DOHH2 (cell line): ENCODE data around the gene WNT2B.

Experiments
- H3F3A ChIP-seq: fragments of 200-600 bp; sonication (generic), shearing (Covaris generic); 2 replicates; pipeline ENCODE4 v1.6.0; 2016; ENCODE audit warnings: antibody characterized with exemption, mild to moderate bottlenecking; ENCODE audit not compliant: control insufficient read depth, insufficient read depth
- H3K27ac ChIP-seq: fragments of 200-600 bp; sonication (generic); 2 replicates; pipeline ENCODE4 v1.5.1; 2014; ENCODE audit warnings: low read depth, mild to moderate bottlenecking, low read length, moderate library complexity
- H3K27me3 ChIP-seq: fragments of 200-600 bp; sonication (generic); 2 replicates; pipeline ENCODE4 v1.6.1; 2014; ENCODE audit warnings: mild to moderate bottlenecking, low read length, mixed read lengths; ENCODE audit not compliant: control insufficient read depth
- H3K36me3 ChIP-seq: fragments of 200-600 bp; sonication (generic); 2 replicates; pipeline ENCODE4 v1.6.1; 2014; ENCODE audit warnings: mild to moderate bottlenecking, low read length, moderate library complexity, mixed read lengths; ENCODE audit not compliant: control insufficient read depth
- H3K4me1 ChIP-seq: fragments of 200-600 bp; sonication (generic); 2 replicates; pipeline ENCODE4 v1.6.1; 2014; ENCODE audit warnings: mild to moderate bottlenecking, low read length, mixed read lengths; ENCODE audit not compliant: control insufficient read depth
- H3K4me2 ChIP-seq: fragments of 200-600 bp; sonication (generic); 2 replicates; pipeline ENCODE4 v1.6.0; 2014; ENCODE audit warnings: mild to moderate bottlenecking, low read length, moderate library complexity
- H3K4me3 ChIP-seq: fragments of 200-600 bp; sonication (generic); 2 replicates; pipeline ENCODE4 v1.5.1; 2014; ENCODE audit warnings: mild to moderate bottlenecking, low read length, mixed read lengths
- H3K79me2 ChIP-seq: fragments of 200-600 bp; sonication (generic); 2 replicates; pipeline ENCODE4 v1.6.1; 2014; ENCODE audit warnings: mild to moderate bottlenecking, low read length, mixed read lengths; ENCODE audit not compliant: control insufficient read depth
- H3K9me2 ChIP-seq: fragments of 200-600 bp; sonication (generic); replicated peaks from 2 replicates; pipeline ENCODE4 v1.6.1; 2014; ENCODE audit warnings: mild to moderate bottlenecking, low read length, mixed read lengths; ENCODE audit not compliant: control insufficient read depth
- H3K9me3 ChIP-seq: fragments of 200-600 bp; sonication (generic); 2 replicates; pipeline ENCODE4 v1.6.1; 2014; ENCODE audit warnings: antibody characterized with exemption, low read length, mixed read lengths; ENCODE audit not compliant: control insufficient read depth, insufficient read depth
- H4K20me1 ChIP-seq: fragments of 200-600 bp; sonication (generic); 2 replicates; pipeline ENCODE4 v1.6.0; 2014; ENCODE audit warnings: low read depth, mild to moderate bottlenecking, antibody characterized with exemption, low read length, moderate library complexity; ENCODE audit not compliant: control insufficient read depth, insufficient read depth
- CTCF ChIP-seq: fragments of 200-600 bp; sonication (generic); IDR thresholded peaks from one replicate; pipeline ENCODE4 v1.5.1; 2014; ENCODE audit warnings: antibody characterized with exemption, mild to moderate bottlenecking, low read depth, low read length; ENCODE audit not compliant: poor library complexity, severe bottlenecking
- EZH2phosphoT487 ChIP-seq: fragments of 200-600 bp; sonication (generic); IDR thresholded peaks from 2 replicates; pipeline ENCODE4 v1.6.1; 2017; ENCODE audit warnings: borderline replicate concordance, mild to moderate bottlenecking, antibody characterized with exemption, low read length, moderate library complexity, mixed read lengths

WNT2B gene

GRCh38 chr1:112507921-112508277 is 866 bp upstream of the WNT2B start:
- no peak for TF ChIP-seq CTCF
- no peak for TF ChIP-seq EZH2phosphoT487
- peaks cover 18% of the 10 kb centered on the region for H3F3A ChIP-seq
- H3K4me3 ChIP-seq: peak overlapping the region; percentile 83
- no peaks in the 10 kb centered on the region for H4K20me1 ChIP-seq
- no peaks in the 10 kb centered on the region for H3K9me3 ChIP-seq
- no peak overlapping the region for H3K27ac ChIP-seq
- peak overlapping the region; percentile 94 for H3K4me2 ChIP-seq
- H3K9me2 ChIP-seq: no peaks in the 10 kb centered on the region
- H3K27me3 ChIP-seq: peaks cover 27% of the 10 kb centered on the region
- H3K4me1 ChIP-seq: peaks cover 61% of the 10 kb centered on the region
- H3K36me3 ChIP-seq: no peaks in the 10 kb centered on the region
- no peaks in the 10 kb centered on the region for H3K79me2 ChIP-seq

- Histone ChIP-seq H3K27me3 (peaks cover 19% of the 10 kb centered on the region), H3F3A (peaks cover 18% of the 10 kb centered on the region), H3K4me2 (peak overlapping the region; percentile 94), H3K9me2 (no peaks in the 10 kb centered on the region), H3K4me3 (peak overlapping the region; percentile 83), H3K36me3 (no peaks in the 10 kb centered on the region), H4K20me1 (no peaks in the 10 kb centered on the region), H3K4me1 (peaks cover 49% of the 10 kb centered on the region), H3K9me3 (no peaks in the 10 kb centered on the region), H3K27ac (no peak overlapping the region), H3K79me2 (no peaks in the 10 kb centered on the region)
- TF ChIP-seq EZH2phosphoT487 (no peak), CTCF (no peak)
Measured at GRCh38 chr1:112509005-112509659, 367 bp downstream of the WNT2B start.

- H3K36me3 ChIP-seq: no peaks in the 10 kb centered on the region
- H3K79me2 ChIP-seq: no peaks in the 10 kb centered on the region
- H3K4me2 ChIP-seq: no peak overlapping the region
- no peaks in the 10 kb centered on the region for H4K20me1 ChIP-seq
- peaks cover 18% of the 10 kb centered on the region for H3F3A ChIP-seq
- peaks cover 43% of the 10 kb centered on the region for H3K4me1 ChIP-seq
- TF ChIP-seq CTCF (no peak), EZH2phosphoT487 (no peak)
- H3K9me2 ChIP-seq: no peaks in the 10 kb centered on the region
- peaks cover 19% of the 10 kb centered on the region for H3K27me3 ChIP-seq
- H3K9me3 ChIP-seq: no peaks in the 10 kb centered on the region
- H3K4me3 ChIP-seq: no peak overlapping the region
- no peak overlapping the region for H3K27ac ChIP-seq
Measured at GRCh38 chr1:112509660-112510178, 954 bp downstream of the WNT2B start.
